Measurements from ENCODE around the gene RAB8A. TPM values are rescaled to one million over a fixed set of nuclear protein-coding genes. Genes with fewer than 3 reads are reported as not detected.

RAB8A gene
- total RNA-seq, 1 donor from 2014 or later = 31.3 TPM

DNA sequence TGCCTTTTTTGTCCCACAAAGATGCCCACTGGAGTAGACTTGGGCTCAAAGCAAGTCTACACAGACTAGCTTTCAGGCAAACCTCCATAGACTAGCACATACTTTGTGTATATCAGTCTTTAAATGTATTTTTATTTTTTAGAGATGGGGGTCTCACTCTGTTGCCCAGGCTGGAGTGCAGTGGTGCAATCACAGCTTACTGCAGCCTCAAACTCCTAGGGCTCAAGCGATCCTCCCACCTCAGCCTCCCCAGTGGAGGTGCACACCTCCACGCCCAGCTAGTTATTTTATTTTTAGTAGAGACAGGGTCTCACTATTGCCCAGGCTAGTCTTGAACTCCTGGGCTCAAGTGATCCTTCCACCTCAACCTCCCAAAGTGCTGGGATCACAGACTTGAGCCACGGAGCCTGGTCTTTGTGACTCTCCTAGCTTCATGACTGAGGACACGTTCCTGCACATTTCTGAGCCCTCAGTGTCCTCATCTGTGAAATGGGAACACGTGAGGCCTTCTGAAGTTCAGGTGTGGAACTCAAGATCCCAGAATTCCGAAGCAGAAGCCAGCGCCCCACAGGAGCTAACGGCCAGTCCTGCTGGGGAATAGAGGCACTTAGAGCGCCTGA is 40.5 kb upstream of the RAB8A start:
- peaks cover 0 to 18% (median 16%) of the 10 kb centered on the region in 3 donors for H3K27me3 ChIP-seq (ENCODE audit: control insufficient read depth in 3 of 3, insufficient read depth in 3 of 3, low read length in 3 of 3)
- H3K4me1 ChIP-seq (ENCODE audit: control insufficient read depth in 3 of 3, insufficient read depth in 3 of 3, low read length in 3 of 3) = peaks cover 0 to 15% (median 11%) of the 10 kb centered on the region in 3 donors
- no peaks in the 10 kb centered on the region for H3K36me3 ChIP-seq (ENCODE audit: control insufficient read depth in 3 of 3, insufficient read depth in 3 of 3, low read length in 3 of 3)
- no peak overlapping the region for H3K4me3 ChIP-seq (ENCODE audit: low read length in 3 of 3)
- H3K9me3 ChIP-seq (ENCODE audit: control insufficient read depth in 3 of 3, low read length in 3 of 3) = no peaks in the 10 kb centered on the region
- peak overlapping the region in 1 of 3 donors; percentile 33 for H3K9ac ChIP-seq (ENCODE audit: low read depth in 1 of 3, low read length in 3 of 3)
- H3K27ac ChIP-seq (ENCODE audit: low read depth, low read length) = peak overlapping the region; percentile 74

- Histone ChIP-seq H3K4me3 (ENCODE audit: low read length in 3 of 3) (no peak overlapping the region), H3K27me3 (ENCODE audit: control insufficient read depth in 3 of 3, insufficient read depth in 3 of 3, low read length in 3 of 3) (peaks cover 9 to 30% (median 16%) of the 10 kb centered on the region in 3 donors), H3K27ac (ENCODE audit: low read depth, low read length) (no peak overlapping the region), H3K36me3 (ENCODE audit: control insufficient read depth in 3 of 3, insufficient read depth in 3 of 3, low read length in 3 of 3) (no peaks in the 10 kb centered on the region), H3K9ac (ENCODE audit: low read depth in 1 of 3, low read length in 3 of 3) (peak overlapping the region in 1 of 3 donors; percentile 8), H3K9me3 (ENCODE audit: control insufficient read depth in 3 of 3, low read length in 3 of 3) (no peaks in the 10 kb centered on the region), H3K4me1 (ENCODE audit: control insufficient read depth in 3 of 3, insufficient read depth in 3 of 3, low read length in 3 of 3) (peaks cover 9 to 21% (median 11%) of the 10 kb centered on the region in 3 donors)
These were observed 38.2 kb upstream of the RAB8A start for GRCh38 chr19:16073481-16073880.

- Histone ChIP-seq H3K4me1 (ENCODE audit: control insufficient read depth in 3 of 3, insufficient read depth in 3 of 3, low read length in 3 of 3) (peaks cover 10 to 21% (median 11%) of the 10 kb centered on the region in 3 donors), H3K27me3 (ENCODE audit: control insufficient read depth in 3 of 3, insufficient read depth in 3 of 3, low read length in 3 of 3) (peaks cover 9 to 30% (median 16%) of the 10 kb centered on the region in 3 donors), H3K27ac (ENCODE audit: low read depth, low read length) (no peak overlapping the region), H3K36me3 (ENCODE audit: control insufficient read depth in 3 of 3, insufficient read depth in 3 of 3, low read length in 3 of 3) (no peaks in the 10 kb centered on the region), H3K9me3 (ENCODE audit: control insufficient read depth in 3 of 3, low read length in 3 of 3) (no peaks in the 10 kb centered on the region), H3K9ac (ENCODE audit: low read depth in 1 of 3, low read length in 3 of 3) (no peak overlapping the region), H3K4me3 (ENCODE audit: low read length in 3 of 3) (no peak overlapping the region)
These were observed 37.7 kb upstream of the RAB8A start for GRCh38 chr19:16073988-16074387.

DNA sequence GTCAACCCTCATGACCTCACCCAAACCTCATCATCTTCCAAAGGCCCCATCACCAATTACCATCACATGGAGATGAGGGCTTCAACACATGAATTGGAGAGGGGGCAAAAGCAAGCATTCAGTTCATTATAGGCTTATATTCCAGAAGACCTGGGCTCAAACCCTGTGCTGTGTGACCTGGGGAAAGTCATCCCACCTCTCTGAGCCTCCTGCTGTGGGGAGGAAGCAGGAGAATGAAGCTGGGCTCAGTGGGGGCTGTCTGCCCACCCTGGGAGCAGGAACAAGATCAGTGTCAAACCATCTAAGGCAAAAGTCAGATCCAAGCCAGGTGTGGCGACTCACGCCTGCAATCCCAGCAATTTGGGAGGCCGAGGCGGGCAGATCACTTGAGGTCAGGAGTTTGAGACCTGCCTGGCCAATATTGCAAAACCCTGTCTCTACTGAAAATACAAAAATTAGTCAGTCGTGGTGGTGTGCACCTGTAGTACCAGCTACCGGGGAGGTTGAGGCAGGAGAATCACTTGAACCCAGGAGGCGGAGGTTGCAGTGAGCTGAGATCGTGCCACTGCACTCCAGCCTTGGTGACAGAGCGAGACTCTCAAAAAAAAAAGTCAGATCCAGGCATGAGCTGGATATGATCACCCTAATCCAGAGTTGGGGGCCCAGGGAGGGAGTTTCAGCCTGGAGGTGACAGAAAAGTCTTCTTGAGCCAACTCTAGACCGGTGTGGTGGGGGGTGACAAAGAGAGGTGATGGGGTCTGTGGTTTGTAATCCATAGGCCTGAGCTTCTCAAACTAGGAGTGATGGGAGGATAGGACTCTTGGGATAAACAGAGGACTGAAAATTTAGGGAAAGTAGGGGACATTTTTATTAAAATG is 37.0 kb upstream of the RAB8A start:
- H3K36me3 ChIP-seq (ENCODE audit: control insufficient read depth in 3 of 3, insufficient read depth in 3 of 3, low read length in 3 of 3) = no peaks in the 10 kb centered on the region
- H3K4me1 ChIP-seq (ENCODE audit: control insufficient read depth in 3 of 3, insufficient read depth in 3 of 3, low read length in 3 of 3) = peaks cover 11 to 21% (median 15%) of the 10 kb centered on the region in 3 donors

DNA sequence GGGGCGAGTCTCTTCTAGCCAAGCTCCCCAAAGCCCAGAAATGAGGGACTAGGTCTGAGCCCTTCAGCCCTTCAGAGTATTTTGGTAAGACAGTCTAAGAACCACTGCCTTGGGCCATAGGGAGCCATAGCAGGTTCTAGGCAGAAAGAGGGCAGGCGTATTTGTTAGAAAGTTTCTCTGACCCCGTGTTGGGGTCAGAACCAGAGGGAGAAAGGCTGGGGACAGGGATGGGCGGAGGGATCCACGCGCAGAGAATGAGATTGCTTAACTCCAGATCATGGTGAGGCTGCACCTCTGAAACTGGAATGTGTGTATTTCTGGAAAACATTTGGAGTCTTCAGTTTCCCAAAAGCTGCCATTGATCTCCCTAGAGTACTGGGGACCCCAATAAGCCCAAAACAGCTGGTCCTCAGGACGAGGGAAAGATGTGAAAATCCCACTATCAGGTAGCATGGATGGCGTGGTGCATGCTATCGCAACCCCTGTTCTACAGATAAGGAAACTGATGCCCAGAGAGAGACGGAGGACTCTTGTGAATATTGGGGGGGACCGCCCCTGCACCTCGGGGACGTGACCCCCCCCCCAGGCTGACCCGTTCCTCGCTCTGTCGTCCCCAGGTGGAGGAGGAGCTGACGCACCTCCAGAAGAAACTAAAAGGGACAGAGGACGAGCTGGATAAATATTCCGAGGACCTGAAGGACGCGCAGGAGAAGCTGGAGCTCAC is 36.1 kb upstream of the RAB8A start:
- no peaks in the 10 kb centered on the region for H3K36me3 ChIP-seq (ENCODE audit: control insufficient read depth in 3 of 3, insufficient read depth in 3 of 3, low read length in 3 of 3)
- H3K4me3 ChIP-seq (ENCODE audit: low read length in 3 of 3) = peak overlapping the region; percentile 16 to 64 (median 54)
- H3K27ac ChIP-seq (ENCODE audit: low read depth, low read length) = peak overlapping the region; percentile 90
- H3K27me3 ChIP-seq (ENCODE audit: control insufficient read depth in 3 of 3, insufficient read depth in 3 of 3, low read length in 3 of 3) = peaks cover 9 to 30% (median 16%) of the 10 kb centered on the region in 3 donors
- peak overlapping the region; percentile 65 to 68 (median 65) for H3K9ac ChIP-seq (ENCODE audit: low read depth in 1 of 3, low read length in 3 of 3)
- H3K9me3 ChIP-seq (ENCODE audit: control insufficient read depth in 3 of 3, low read length in 3 of 3) = no peaks in the 10 kb centered on the region
- H3K4me1 ChIP-seq (ENCODE audit: control insufficient read depth in 3 of 3, insufficient read depth in 3 of 3, low read length in 3 of 3) = peaks cover 11 to 20% (median 15%) of the 10 kb centered on the region in 3 donors

More for the DNA sequence above, 37.0 kb upstream of the RAB8A start:
- no peaks in the 10 kb centered on the region for H3K9me3 ChIP-seq (ENCODE audit: control insufficient read depth in 3 of 3, low read length in 3 of 3)
- H3K27me3 ChIP-seq (ENCODE audit: control insufficient read depth in 3 of 3, insufficient read depth in 3 of 3, low read length in 3 of 3) = peaks cover 9 to 30% (median 16%) of the 10 kb centered on the region in 3 donors
- H3K4me3 ChIP-seq (ENCODE audit: low read length in 3 of 3) = no peak overlapping the region
- H3K9ac ChIP-seq (ENCODE audit: low read depth in 1 of 3, low read length in 3 of 3) = no peak overlapping the region
- no peak overlapping the region for H3K27ac ChIP-seq (ENCODE audit: low read depth, low read length)

DNA sequence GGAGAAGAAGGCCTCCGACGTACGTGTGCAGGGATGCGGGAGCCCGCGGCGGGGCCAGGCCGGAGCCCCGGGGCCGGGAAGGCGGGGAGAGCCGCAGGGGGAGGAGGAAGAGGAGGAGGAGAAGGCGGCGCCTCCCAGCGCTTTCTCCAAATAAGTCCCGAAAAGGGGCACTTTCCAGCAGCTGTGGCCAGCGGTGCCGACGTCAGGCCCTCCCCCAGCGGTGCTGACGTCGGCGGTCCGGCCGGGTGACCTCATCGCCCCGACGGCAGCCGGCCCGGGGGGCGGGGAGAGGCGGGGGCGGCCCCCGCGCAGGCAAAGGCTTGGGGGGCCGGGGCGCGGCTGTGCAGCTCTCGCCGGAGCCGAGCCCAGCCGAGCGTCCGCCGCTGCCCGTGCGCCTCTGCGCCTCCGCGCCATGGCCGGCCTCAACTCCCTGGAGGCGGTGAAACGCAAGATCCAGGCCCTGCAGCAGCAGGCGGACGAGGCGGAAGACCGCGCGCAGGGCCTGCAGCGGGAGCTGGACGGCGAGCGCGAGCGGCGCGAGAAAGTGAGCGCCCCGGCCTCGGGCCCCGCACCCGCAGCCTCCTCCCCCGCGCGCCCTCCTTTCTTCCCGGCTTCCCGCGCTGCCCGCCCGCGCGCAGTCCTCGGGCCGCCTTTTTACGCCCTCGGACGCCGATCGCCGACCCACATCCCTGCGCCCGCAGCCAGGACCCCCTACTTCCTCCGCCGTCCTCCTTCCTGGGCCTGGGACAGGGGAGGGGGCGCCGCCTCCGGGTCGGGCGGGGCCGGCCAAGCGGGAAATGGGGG is 35.3 kb upstream of the RAB8A start, which contains the start of gene TPM4:
TPM4 (plus strand) TSS at position 342 of the 804 bp plus-strand sequence; CDS start at position 413, 71 bp downstream.
- Histone ChIP-seq H3K4me1 (ENCODE audit: control insufficient read depth in 3 of 3, insufficient read depth in 3 of 3, low read length in 3 of 3) (peaks cover 10 to 18% (median 17%) of the 10 kb centered on the region in 3 donors), H3K9me3 (ENCODE audit: control insufficient read depth in 3 of 3, low read length in 3 of 3) (no peaks in the 10 kb centered on the region), H3K9ac (ENCODE audit: low read depth in 1 of 3, low read length in 3 of 3) (peak within 1 kb of the TSS; percentile 72 to 82 (median 77)), H3K27me3 (ENCODE audit: control insufficient read depth in 3 of 3, insufficient read depth in 3 of 3, low read length in 3 of 3) (peaks cover 9 to 30% (median 16%) of the 10 kb centered on the region in 3 donors), H3K27ac (ENCODE audit: low read depth, low read length) (peak within 1 kb of the TSS; percentile 90), H3K36me3 (ENCODE audit: control insufficient read depth in 3 of 3, insufficient read depth in 3 of 3, low read length in 3 of 3) (peaks cover 0 to 3% (median 0%) of the 10 kb centered on the region in 3 donors), H3K4me3 (ENCODE audit: low read length in 3 of 3) (peak within 1 kb of the TSS; percentile 68 to 80 (median 70))

- peak overlapping the region; percentile 81 for H3K27ac ChIP-seq (ENCODE audit: low read depth, low read length)
- H3K9me3 ChIP-seq (ENCODE audit: control insufficient read depth in 3 of 3, low read length in 3 of 3) = no peaks in the 10 kb centered on the region
- peaks cover 9 to 30% (median 16%) of the 10 kb centered on the region in 3 donors for H3K27me3 ChIP-seq (ENCODE audit: control insufficient read depth in 3 of 3, insufficient read depth in 3 of 3, low read length in 3 of 3)
- peaks cover 0 to 3% (median 2%) of the 10 kb centered on the region in 3 donors for H3K36me3 ChIP-seq (ENCODE audit: control insufficient read depth in 3 of 3, insufficient read depth in 3 of 3, low read length in 3 of 3)
- H3K4me3 ChIP-seq (ENCODE audit: low read length in 3 of 3) = peak overlapping the region; percentile 68 to 80 (median 70)
- peaks cover 4 to 21% (median 13%) of the 10 kb centered on the region in 3 donors for H3K4me1 ChIP-seq (ENCODE audit: control insufficient read depth in 3 of 3, insufficient read depth in 3 of 3, low read length in 3 of 3)
- peak overlapping the region; percentile 72 to 82 (median 77) for H3K9ac ChIP-seq (ENCODE audit: low read depth in 1 of 3, low read length in 3 of 3)
These were observed 34.6 kb upstream of the RAB8A start for GRCh38 chr19:16076958-16077611.

DNA sequence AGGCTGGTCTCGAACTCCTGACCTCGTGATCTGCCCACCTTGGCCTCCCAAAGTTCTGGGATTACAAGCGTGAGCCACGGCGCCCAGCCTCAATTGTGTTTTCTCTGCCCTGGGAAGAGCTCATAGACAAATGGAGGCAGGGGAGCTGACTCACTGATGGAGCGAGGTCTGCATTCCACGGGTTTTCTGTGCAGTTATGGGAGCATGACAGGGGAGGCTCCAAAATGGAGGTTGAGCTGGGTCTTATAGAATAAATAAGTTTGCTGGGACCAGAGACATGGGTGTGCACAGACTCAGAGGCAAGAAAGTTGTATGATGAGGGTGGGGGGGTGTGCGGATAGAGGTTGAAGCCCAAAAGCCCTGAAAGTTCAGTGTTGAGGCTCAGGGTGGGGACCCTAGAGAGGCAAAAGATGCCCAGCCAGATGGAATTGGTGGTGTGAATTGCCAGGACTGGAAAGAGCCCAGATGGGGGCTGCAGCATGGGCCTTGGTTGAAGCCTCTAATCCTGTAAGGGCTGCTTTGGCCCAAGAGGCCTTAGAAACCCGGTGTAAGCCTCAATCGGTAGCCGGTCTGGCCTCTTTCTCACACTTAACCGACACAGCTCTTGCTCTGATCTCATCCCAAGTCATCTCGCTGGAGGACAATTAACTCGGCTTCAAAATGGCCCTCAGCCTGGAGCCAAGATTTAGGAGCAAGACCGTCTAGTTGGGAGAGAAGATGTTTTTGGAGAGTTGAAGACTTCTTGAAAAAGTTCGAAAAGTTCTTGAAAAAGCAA is 33.5 kb upstream of the RAB8A start:
- H3K27me3 ChIP-seq (ENCODE audit: control insufficient read depth in 3 of 3, insufficient read depth in 3 of 3, low read length in 3 of 3) = peaks cover 9 to 30% (median 14%) of the 10 kb centered on the region in 3 donors
- peak overlapping the region; percentile 64 to 77 (median 75) for H3K9ac ChIP-seq (ENCODE audit: low read depth in 1 of 3, low read length in 3 of 3)
- H3K9me3 ChIP-seq (ENCODE audit: control insufficient read depth in 3 of 3, low read length in 3 of 3) = no peaks in the 10 kb centered on the region
- peaks cover 0 to 8% (median 5%) of the 10 kb centered on the region in 3 donors for H3K36me3 ChIP-seq (ENCODE audit: control insufficient read depth in 3 of 3, insufficient read depth in 3 of 3, low read length in 3 of 3)
- peaks cover 4 to 21% (median 11%) of the 10 kb centered on the region in 3 donors for H3K4me1 ChIP-seq (ENCODE audit: control insufficient read depth in 3 of 3, insufficient read depth in 3 of 3, low read length in 3 of 3)
- H3K4me3 ChIP-seq (ENCODE audit: low read length in 3 of 3) = peak overlapping the region; percentile 24 to 74 (median 63)
- H3K27ac ChIP-seq (ENCODE audit: low read depth, low read length) = peak overlapping the region; percentile 81

All from skeletal muscle tissue (tissue), 4 donors.